ENCODE results near the gene CLTCL1.

CLTCL1 gene

DNA sequence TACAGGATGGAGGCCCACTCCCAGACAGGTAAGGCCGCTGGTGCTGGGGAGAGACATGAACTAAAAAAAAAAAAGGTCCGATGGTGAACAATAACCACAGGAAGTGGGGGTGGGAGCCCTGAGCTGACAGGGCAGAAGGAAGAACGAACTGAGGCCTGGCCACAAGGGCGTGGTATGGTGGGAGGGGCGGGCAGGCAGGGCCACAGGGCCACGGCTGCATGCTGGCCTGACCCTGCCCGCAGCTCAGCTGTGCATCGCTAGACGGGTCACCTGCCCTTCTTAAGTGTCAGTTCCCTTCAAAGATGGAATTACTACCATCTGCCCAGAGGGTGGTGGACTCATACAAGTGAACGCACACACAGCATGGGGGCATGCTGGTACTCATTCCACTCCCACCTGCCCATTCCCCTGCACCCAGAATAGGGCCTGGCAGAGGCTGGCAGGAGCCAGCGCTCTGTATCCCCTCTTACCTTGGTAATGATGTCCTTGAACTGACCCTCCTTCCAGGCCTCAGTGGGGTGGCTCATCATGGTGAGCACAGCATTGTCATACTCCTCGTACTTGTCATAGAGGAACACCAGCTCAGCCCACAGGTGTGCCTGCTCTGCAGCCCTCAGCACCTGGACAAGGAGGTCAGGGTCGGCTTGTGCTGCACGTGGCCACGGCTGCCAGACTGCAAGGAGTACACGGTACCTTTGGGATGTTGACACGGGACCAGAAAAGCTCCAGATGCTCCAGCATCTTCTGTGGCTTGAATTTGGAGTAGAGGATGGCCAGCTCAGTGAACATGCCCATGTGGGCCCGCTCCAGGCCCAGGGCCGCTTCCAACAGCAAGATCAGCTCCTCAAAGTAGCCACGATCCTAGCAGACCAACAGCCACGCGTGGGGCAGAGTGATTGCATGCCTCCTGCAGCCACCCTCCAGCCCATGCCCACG lies 95.5 kb downstream of the CLTCL1 start:
- ChIA-PET CTCF (no interaction called here), POLR2A (interaction anchor here (1.1 kb wide), 1 partner anchor 13 kb away, joined by 4 read pairs; no protein-coding TSS in a partner anchor)
- no peak for TF ChIP-seq ARNT (IDR thresholded peaks at IDR 0.05)
- TF ChIP-seq, protein P1, sequence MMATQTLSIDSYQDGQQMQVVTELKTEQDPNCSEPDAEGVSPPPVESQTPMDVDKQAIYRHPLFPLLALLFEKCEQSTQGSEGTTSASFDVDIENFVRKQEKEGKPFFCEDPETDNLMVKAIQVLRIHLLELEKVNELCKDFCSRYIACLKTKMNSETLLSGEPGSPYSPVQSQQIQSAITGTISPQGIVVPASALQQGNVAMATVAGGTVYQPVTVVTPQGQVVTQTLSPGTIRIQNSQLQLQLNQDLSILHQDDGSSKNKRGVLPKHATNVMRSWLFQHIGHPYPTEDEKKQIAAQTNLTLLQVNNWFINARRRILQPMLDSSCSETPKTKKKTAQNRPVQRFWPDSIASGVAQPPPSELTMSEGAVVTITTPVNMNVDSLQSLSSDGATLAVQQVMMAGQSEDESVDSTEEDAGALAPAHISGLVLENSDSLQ (IDR thresholded peaks at IDR 0.05) = no peak

DNA sequence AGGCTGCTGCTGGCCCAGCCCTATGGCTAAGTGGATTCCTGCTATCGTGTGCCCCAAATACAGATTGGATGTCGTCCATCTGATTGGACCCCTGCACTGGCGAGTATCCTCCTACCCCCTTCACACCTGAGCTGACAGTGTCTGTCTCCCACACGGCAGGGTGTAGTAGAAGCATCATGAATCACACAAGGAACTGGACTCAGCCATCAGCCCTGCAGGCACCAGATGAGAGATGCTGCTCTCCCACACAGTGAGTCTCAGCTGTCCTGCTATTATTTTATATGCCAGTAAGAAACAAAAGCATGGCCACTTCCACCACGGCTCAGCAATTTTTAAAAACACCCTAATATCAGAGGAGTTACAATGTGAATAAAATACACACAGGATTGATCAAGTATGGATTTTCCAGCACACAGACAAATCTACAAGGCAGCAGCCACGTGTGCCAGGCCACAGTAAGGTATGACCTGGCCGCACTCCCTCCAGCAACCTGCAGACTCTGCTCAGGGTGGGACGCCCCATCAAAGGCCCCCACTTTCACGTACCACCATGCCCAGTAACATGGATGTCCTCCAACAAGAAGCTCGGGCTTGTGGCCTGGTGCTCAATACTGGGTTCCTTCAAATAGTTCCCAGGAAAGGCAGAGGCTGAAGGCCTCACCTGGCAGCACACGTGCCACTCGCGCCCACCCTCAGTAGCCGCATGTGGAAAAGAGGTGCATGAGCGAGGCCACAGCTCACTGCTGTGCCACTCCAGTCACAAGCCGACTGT lies 96.6 kb downstream of the CLTCL1 start:
- TF ChIP-seq LEF1 (IDR thresholded peaks at IDR 0.05; ENCODE audit: borderline replicate concordance) (no peak), ZNF384 (IDR thresholded peaks at IDR 0.05) (no peak), FOXA1 (IDR thresholded peaks at IDR 0.05) (no peak), L3MBTL2 (conservative IDR thresholded peaks at IDR 0.05) (no peak), BHLHE40 (IDR thresholded peaks at IDR 0.05; ENCODE audit: borderline replicate concordance) (no peak), TARDBP (IDR thresholded peaks at IDR 0.05) (no peak), ELF4 (IDR thresholded peaks at IDR 0.05) (no peak)
- TF ChIP-seq, protein P1 (IDR thresholded peaks at IDR 0.05) = no peak
- DNase-seq (ENCODE audit: extremely low spot score) = no peak
- CTCF ChIA-PET = no interaction called here
- POLR2A ChIA-PET = no interaction called here

More for the DNA sequence above, 95.5 kb downstream of the CLTCL1 start:
- DNase-seq (ENCODE audit: extremely low spot score) = no peak

DNA sequence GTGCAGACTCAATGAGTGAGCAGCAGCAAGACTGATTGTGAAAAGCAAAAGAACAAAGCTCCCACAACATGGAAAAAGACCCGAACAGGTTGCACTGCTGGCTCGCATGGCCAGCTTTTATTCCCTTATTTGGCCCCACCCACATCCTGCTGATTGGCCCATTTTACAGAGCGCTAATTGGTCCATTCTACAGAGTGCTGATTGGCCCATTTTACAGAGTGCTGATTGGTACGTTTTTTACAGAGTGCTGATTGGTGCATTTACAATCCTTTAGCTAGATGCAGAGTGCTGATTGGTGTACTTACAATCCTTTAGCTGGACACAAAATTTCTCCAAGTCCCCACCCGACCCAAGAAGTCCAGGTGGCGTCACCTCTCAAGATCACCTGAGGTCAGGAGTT lies 97.6 kb downstream of the CLTCL1 start:
- no peak for DNase-seq (ENCODE audit: extremely low spot score)
- no peak for TF ChIP-seq CTBP1 (IDR thresholded peaks at IDR 0.05; ENCODE audit: borderline replicate concordance)
- TF ChIP-seq ARNT (IDR thresholded peaks at IDR 0.05) = no peak
- ChIA-PET POLR2A (no interaction called here), CTCF (no interaction called here)

DNA sequence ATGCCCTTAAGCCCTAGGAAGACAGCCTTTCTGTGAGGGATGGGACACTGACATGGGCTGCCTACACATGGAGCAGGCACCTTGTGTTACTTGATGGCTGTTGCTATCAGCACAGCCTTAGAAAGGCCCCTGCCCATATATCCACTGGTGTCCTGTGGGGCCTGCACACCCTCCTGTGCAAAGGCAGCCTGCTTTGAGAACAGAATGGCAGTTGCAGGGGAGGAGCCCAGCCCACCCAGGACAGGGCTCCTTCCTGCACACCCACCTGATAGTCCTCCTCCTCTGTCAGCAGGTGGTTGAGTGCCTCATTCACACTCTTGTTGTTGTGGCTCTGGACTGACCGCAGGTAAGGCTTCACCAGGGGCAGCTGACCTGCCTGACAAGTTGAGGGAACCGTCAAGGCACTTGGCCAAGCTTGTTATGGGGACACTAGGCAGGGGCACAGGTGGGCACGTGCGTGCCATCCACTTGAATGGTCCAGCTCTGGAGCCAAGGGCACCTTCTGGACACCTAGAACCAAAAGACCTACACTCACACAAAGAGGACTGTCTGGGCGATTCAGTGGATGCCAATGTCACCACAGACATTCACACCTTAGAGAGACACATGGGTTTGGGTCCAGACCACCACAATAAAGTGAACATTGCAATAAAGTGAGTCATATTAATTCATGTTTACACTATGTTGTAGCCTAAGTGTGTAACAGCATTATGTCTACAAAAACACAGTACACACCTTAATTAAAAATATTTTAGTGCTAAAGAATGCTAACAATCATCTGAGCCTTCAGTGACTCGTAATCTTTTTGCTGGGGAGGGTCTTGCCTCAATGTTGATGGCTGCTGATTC lies 103.6 kb downstream of the CLTCL1 start:
- ChIA-PET POLR2A (no interaction called here), CTCF (no interaction called here)
- no peak for TF ChIP-seq ZNF384 (IDR thresholded peaks at IDR 0.05)
- no peak for DNase-seq (ENCODE audit: extremely low spot score)

DNA sequence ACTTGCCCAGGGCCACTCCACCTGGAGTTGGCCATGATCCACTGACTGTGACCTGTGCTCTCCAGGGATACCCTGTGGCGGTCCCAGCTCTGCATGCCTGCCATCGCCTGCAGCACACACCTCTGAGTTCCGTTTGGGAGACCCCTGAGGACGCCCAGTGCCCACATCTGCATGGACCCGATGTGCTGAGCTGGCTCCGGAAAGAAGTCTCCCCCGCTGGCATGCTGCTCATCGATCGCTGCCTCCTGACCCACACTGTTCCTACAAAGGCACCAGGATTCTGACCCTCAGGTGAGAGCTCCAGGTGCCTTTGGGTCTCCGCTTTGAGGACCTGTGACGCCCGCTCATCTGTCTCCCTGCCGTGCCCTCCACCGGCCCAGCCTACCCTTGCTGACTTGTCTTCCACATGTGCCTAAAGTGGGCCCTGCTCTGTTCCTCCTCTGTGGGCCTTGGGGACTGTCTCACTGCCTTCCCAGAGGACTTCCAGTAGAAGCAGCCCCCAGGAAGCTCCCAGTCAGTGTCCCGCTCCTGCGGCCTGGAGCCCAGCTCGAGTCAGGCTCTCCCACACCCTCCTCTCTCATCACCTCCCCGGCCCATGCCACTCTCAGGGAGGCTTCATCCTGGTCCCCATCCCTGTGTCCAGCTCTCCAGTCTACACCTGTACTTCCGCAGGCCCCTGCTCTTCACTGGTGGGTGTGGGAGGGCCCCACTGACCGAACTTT lies 107.1 kb downstream of the CLTCL1 start:
- ChIA-PET CTCF (interaction anchor here (0.7 kb wide), 1 partner anchor 112 kb away, joined by 3 read pairs; no protein-coding TSS in a partner anchor), POLR2A (interaction anchor here (0.6 to 0.9 kb wide), 2 partner anchors 40 to 108 kb away, joined by 3 read pairs; partner anchors contain the start of gene ESS2)
- no peak for DNase-seq (ENCODE audit: extremely low spot score)
- TF ChIP-seq SUZ12 (IDR thresholded peaks at IDR 0.05) (no peak), NFRKB (IDR thresholded peaks at IDR 0.05) (no peak), ELF4 (IDR thresholded peaks at IDR 0.05) (no peak), ARNT (IDR thresholded peaks at IDR 0.05) (no peak), FOXA1 (IDR thresholded peaks at IDR 0.05) (no peak), LEF1 (IDR thresholded peaks at IDR 0.05; ENCODE audit: borderline replicate concordance) (no peak), TARDBP (IDR thresholded peaks at IDR 0.05) (no peak), FOXM1 (IDR thresholded peaks at IDR 0.05; ENCODE audit: borderline replicate concordance) (no peak), ZNF384 (IDR thresholded peaks at IDR 0.05) (no peak), L3MBTL2 (conservative IDR thresholded peaks at IDR 0.05) (no peak), SP1 (IDR thresholded peaks at IDR 0.05) (no peak), FOXK2 (IDR thresholded peaks at IDR 0.05) (no peak), HDGF (IDR thresholded peaks at IDR 0.05; ENCODE audit: borderline replicate concordance) (no peak), BHLHE40 (IDR thresholded peaks at IDR 0.05; ENCODE audit: borderline replicate concordance) (no peak), CTBP1 (IDR thresholded peaks at IDR 0.05; ENCODE audit: borderline replicate concordance) (no peak)
- TF ChIP-seq, protein P1 (IDR thresholded peaks at IDR 0.05) = no peak

DNA sequence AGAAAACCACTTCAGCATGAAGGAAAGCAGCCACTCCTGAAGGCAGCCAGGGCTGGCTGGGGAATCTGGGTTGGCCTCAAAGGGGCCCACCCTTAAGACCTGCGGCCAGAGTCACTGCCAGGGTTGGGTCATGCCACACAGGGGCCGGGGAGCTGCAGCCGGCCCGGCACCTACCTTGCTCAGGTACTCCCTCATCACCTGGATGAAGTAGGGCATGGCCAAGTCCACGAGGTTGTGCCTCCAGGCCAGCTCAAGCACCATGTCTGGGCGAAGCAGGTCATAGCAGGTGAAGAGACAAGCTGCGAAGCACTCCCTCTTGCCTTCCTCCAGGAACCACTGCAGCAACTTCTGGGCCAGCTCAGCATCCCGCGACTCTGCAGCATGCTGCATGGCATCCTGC lies 108.3 kb downstream of the CLTCL1 start:
- no peak for DNase-seq (ENCODE audit: extremely low spot score)
- TF ChIP-seq L3MBTL2 (conservative IDR thresholded peaks at IDR 0.05) (no peak), FOXK2 (IDR thresholded peaks at IDR 0.05) (no peak), FOXA1 (IDR thresholded peaks at IDR 0.05) (no peak), SUZ12 (IDR thresholded peaks at IDR 0.05) (no peak)
- TF ChIP-seq, protein P1 (IDR thresholded peaks at IDR 0.05) = no peak
- CTCF ChIA-PET = no interaction called here
- POLR2A ChIA-PET = interaction anchor here (1.0 to 1.1 kb wide), 3 partner anchors 9 to 264 kb away, joined by 3 to 4 read pairs (median 3); partner anchors contain the start of gene C22orf39

Data from HEK293T (cell line).